Measurements from ENCODE around the gene EML5. TPM values are rescaled to one million over a fixed set of nuclear protein-coding genes. Genes with fewer than 3 reads are reported as not detected.

The EML5 gene
- total RNA-seq, 2 experiments from 2014 or later = 2.8 to 3.1 TPM

DNA sequence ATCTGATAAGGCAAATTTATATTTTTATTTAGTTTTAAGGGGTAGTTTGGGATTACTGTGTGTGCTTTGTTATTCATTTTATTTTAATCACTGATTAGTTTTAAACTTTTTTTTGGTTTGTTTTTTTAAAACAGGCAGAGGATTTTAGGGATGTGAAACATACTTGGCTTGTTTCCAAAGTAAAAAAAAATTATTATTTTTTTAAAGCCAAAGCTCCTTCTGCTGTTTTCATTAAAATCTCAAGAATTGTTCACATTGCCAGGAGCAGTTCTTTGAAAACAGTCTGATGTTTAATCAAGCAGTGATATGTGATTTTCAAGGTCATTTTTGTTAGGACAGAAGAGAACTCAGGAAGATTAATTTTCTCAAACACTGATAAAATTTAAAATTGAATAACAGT is 42.9 kb upstream of the EML5 start:
- intact Hi-C loops (cut with DNase I, micrococcal nuclease) = no loop called here
- peaks cover 5% of the 10 kb centered on the region for H3K27me3 Mint-ChIP-seq
- H3K27ac ChIP-seq (ENCODE audit: low read depth in 1 of 2, low read length in 2 of 2) = no peak overlapping the region
- H3K27me3 ChIP-seq (ENCODE audit: control insufficient read depth in 1 of 2, insufficient read depth in 2 of 2, low read length in 2 of 2) = no peaks in the 10 kb centered on the region
- no peak for ATAC-seq (ENCODE audit: poor library complexity)
- POLR2A ChIA-PET = no interaction called here
- H3K9me3 Mint-ChIP-seq = no peaks in the 10 kb centered on the region
- H3K4me1 ChIP-seq (ENCODE audit: insufficient read depth, low read length) = no peaks in the 10 kb centered on the region
- H3K4me3 ChIP-seq (ENCODE audit: low read length) = no peak overlapping the region
- no peaks in the 10 kb centered on the region for H3K36me3 ChIP-seq (ENCODE audit: insufficient read depth, low read length)
- H3K36me3 Mint-ChIP-seq (ENCODE audit: low read depth) = no peaks in the 10 kb centered on the region
- DNase-seq = no peak
- no peak overlapping the region for H3K27ac Mint-ChIP-seq
- CTCF ChIA-PET = no interaction called here
- no peak for TF ChIP-seq CTCF (IDR thresholded peaks at IDR 0.05)
- H3K4me3 Mint-ChIP-seq = no peak overlapping the region
- H3K9me3 ChIP-seq (ENCODE audit: control insufficient read depth in 1 of 2, insufficient read depth in 1 of 2, low read length in 2 of 2) = no peaks in the 10 kb centered on the region
- no peaks in the 10 kb centered on the region for H3K4me1 Mint-ChIP-seq (ENCODE audit: low read depth)

DNA sequence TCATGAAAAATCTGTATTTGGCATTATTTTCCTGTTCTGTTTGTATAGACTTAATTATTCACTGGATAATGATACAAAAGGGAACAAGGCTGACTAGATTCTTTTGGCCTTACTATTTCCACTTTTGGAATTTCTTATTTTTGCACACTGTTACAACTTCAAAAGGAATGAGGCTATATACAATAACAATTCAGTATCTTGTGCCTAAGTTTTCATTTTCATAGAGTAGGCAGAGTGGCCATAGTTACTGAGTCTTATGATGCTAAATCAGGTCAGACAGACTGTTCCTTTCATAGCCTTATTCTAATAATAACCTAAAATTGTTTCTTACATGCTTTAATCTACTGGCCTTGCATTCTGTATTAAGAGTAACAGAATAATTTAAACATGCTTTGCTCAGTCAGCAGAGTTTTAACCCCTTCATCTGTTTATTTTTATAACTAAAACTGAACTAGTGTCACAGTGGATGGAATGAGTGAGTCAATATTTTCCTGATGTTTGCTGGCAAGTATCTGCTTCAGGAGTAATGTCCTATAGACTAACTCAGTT is 42.2 kb upstream of the EML5 start:
- Histone ChIP-seq H3K36me3 (ENCODE audit: insufficient read depth, low read length) (no peaks in the 10 kb centered on the region), H3K27me3 (ENCODE audit: control insufficient read depth in 1 of 2, insufficient read depth in 2 of 2, low read length in 2 of 2) (no peaks in the 10 kb centered on the region), H3K4me1 (ENCODE audit: insufficient read depth, low read length) (no peaks in the 10 kb centered on the region), H3K9me3 (ENCODE audit: control insufficient read depth in 1 of 2, insufficient read depth in 1 of 2, low read length in 2 of 2) (no peaks in the 10 kb centered on the region), H3K27ac (ENCODE audit: low read depth in 1 of 2, low read length in 2 of 2) (no peak overlapping the region), H3K4me3 (ENCODE audit: low read length) (no peak overlapping the region)
- POLR2A ChIA-PET = interaction anchor here (1.4 kb wide), 1 partner anchor 10 kb away, joined by 4 read pairs; the partner anchor contains the start of gene TTC8
- no peaks in the 10 kb centered on the region for H3K36me3 Mint-ChIP-seq (ENCODE audit: low read depth)
- intact Hi-C loops (cut with DNase I, micrococcal nuclease) = no loop called here
- no peak for ATAC-seq (ENCODE audit: poor library complexity)
- peaks cover 5% of the 10 kb centered on the region for H3K27me3 Mint-ChIP-seq
- no peaks in the 10 kb centered on the region for H3K4me1 Mint-ChIP-seq (ENCODE audit: low read depth)
- CTCF ChIA-PET = no interaction called here
- no peak for DNase-seq
- no peak for TF ChIP-seq CTCF (IDR thresholded peaks at IDR 0.05)
- no peak overlapping the region for H3K4me3 Mint-ChIP-seq
- no peak overlapping the region for H3K27ac Mint-ChIP-seq
- no peaks in the 10 kb centered on the region for H3K9me3 Mint-ChIP-seq

- H3K27ac ChIP-seq (ENCODE audit: low read depth in 1 of 2, low read length in 2 of 2) = no peak overlapping the region
- Mint-ChIP-seq H3K9me3 (no peaks in the 10 kb centered on the region), H3K4me1 (ENCODE audit: low read depth) (no peaks in the 10 kb centered on the region), H3K36me3 (ENCODE audit: low read depth) (no peaks in the 10 kb centered on the region), H3K27me3 (no peaks in the 10 kb centered on the region), H3K4me3 (no peak overlapping the region), H3K27ac (no peak overlapping the region)
- no peaks in the 10 kb centered on the region for H3K9me3 ChIP-seq (ENCODE audit: control insufficient read depth in 1 of 2, insufficient read depth in 1 of 2, low read length in 2 of 2)
- no peak for ATAC-seq (ENCODE audit: poor library complexity)
- POLR2A ChIA-PET = no interaction called here
- CTCF ChIA-PET = no interaction called here
- no peak for TF ChIP-seq CTCF (IDR thresholded peaks at IDR 0.05)
- intact Hi-C loops (cut with DNase I, micrococcal nuclease) = no loop called here
- H3K27me3 ChIP-seq (ENCODE audit: control insufficient read depth in 1 of 2, insufficient read depth in 2 of 2, low read length in 2 of 2) = no peaks in the 10 kb centered on the region
- no peaks in the 10 kb centered on the region for H3K4me1 ChIP-seq (ENCODE audit: insufficient read depth, low read length)
- no peak for DNase-seq
- no peak overlapping the region for H3K4me3 ChIP-seq (ENCODE audit: low read length)
- no peaks in the 10 kb centered on the region for H3K36me3 ChIP-seq (ENCODE audit: insufficient read depth, low read length)
These were observed 38.5 kb upstream of the EML5 start for GRCh38 chr14:88831284-88831683.
